NCI-H128 (cell line): ENCODE results near the gene ANKRD13B.
A peak's percentile ranks its signal among the peaks of the same experiment; 100 is the strongest.

Source experiments
- DNase-seq: peaks from one replicate; lab custom pipeline; 2025; ENCODE audit not compliant: unreplicated experiment; lab: John Stamatoyannopoulos, UW

ANKRD13B gene

GRCh38 chr17:29581583-29582253, 11.2 kb upstream of the ANKRD13B start:
- DNase-seq, result no peak

GRCh38 chr17:29582254-29582765, 10.6 kb upstream of the ANKRD13B start:
- DNase-seq, result no peak

GRCh38 chr17:29582772-29583171, 10.2 kb upstream of the ANKRD13B start:
- no peak for DNase-seq

GRCh38 chr17:29583324-29584248, 9.3 kb upstream of the ANKRD13B start:
- DNase-seq, result no peak

- no peak for DNase-seq
These were observed 8.4 kb upstream of the ANKRD13B start for GRCh38 chr17:29584452-29585079.

GRCh38 chr17:29585080-29585751, 7.7 kb upstream of the ANKRD13B start:
- DNase-seq, result no peak

- DNase-seq, result no peak
These were observed 6.1 kb upstream of the ANKRD13B start for GRCh38 chr17:29586676-29587469.

GRCh38 chr17:29587591-29587990, 5.3 kb upstream of the ANKRD13B start:
- DNase-seq, result no peak

GRCh38 chr17:29588017-29588561, 4.8 kb upstream of the ANKRD13B start:
- DNase-seq, result no peak

GRCh38 chr17:29588562-29589411, 4.1 kb upstream of the ANKRD13B start:
- DNase-seq, result no peak

GRCh38 chr17:29589524-29590410, 3.2 kb upstream of the ANKRD13B start, which contains the start of gene GIT1:
TSS of gene GIT1 (minus strand) at chr17:29589648. CDS start at chr17:29589378, 270 bp downstream.
- peak; percentile 38 for DNase-seq

- DNase-seq, result no peak
These were observed 2.4 kb upstream of the ANKRD13B start for GRCh38 chr17:29590411-29591145.

GRCh38 chr17:29591146-29591736, 1.7 kb upstream of the ANKRD13B start:
- DNase-seq, result no peak

- DNase-seq, result peak; percentile 67
These were observed 959 bp upstream of the ANKRD13B start for GRCh38 chr17:29591737-29592608.

- no peak for DNase-seq
These were observed 923 bp downstream of the ANKRD13B start for GRCh38 chr17:29593591-29594518.
